IMR-90 (cell line): ENCODE data around the gene TTC28. TPM values are rescaled to one million over a fixed set of nuclear protein-coding genes. Genes with fewer than 3 reads are reported as not detected.
"Not testable (repeated sequence)": the region's sequence is repeated elsewhere in the genome, so short reads cannot be mapped to it uniquely, and the experiment has no call there.

Source experiments
- ATAC-seq: fragments of 200-7000 bp; cut with Tn5 transposase; 2 replicates; pipeline ENCODE4 v1.9.1; 2020; ENCODE audit warnings: low read depth, mild to moderate bottlenecking, moderate library complexity
- BruUV-seq: library from RNA; stranded (reverse); fragments of 400-500 nt; replicated peaks from 2 replicates; lab custom pipeline; 2021; lab: Mats Ljungman, UMichigan
- CTCF ChIA-PET: fragments of 300-600 bp; formaldehyde crosslinking; extraction: SDS; loops from one replicate; lab custom pipeline; 2021; ENCODE audit warnings: antibody characterized with exemption; lab: Yijun Ruan, JAX
- POLR2A ChIA-PET: fragments of 300-600 bp; sonication (Branson Sonifier 250); formaldehyde crosslinking; loops from one replicate; lab custom pipeline; 2022; ENCODE audit warnings: antibody characterized with exemption; ENCODE audit not compliant: unreplicated experiment; lab: Charles Lee
- DNase-seq: peaks from one replicate; pipeline ENCODE4 v3.0.0; 2013
- H2AFZ ChIP-seq: replicated peaks from 2 replicates; pipeline ENCODE3; 2013; ENCODE audit warnings: low read length, mild to moderate bottlenecking; ENCODE audit not compliant: poor library complexity
- H2AK5ac ChIP-seq: 2 replicates; pipeline ENCODE4 v1.6.1; 2013; ENCODE audit warnings: low read depth, low read length, inconsistent platforms
- H2AK9ac ChIP-seq: replicated peaks from 2 replicates; pipeline ENCODE3; 2013; ENCODE audit warnings: mild to moderate bottlenecking, low read depth, low read length, moderate library complexity; ENCODE audit not compliant: poor library complexity
- H2BK120ac ChIP-seq: 2 replicates; pipeline ENCODE4 v1.6.1; 2013; ENCODE audit warnings: low read depth, low read length, inconsistent platforms
- H2BK15ac ChIP-seq: 3 replicates; pipeline ENCODE4 v1.6.1; 2013; ENCODE audit warnings: low read depth, low read length, inconsistent platforms
- H2BK20ac ChIP-seq: 2 replicates; pipeline ENCODE4 v1.6.1; 2013; ENCODE audit warnings: low read depth, mild to moderate bottlenecking, inconsistent platforms, low read length, moderate library complexity
- H2BK5ac ChIP-seq: 2 replicates; pipeline ENCODE4 v1.6.1; 2013; ENCODE audit warnings: mild to moderate bottlenecking, low read depth, low read length, inconsistent platforms; ENCODE audit not compliant: poor library complexity, severe bottlenecking
- H3K14ac ChIP-seq: replicated peaks from 2 replicates; pipeline ENCODE4 v1.6.1; 2013; ENCODE audit warnings: low read depth, low read length, inconsistent platforms
- H3K18ac ChIP-seq: 2 replicates; pipeline ENCODE4 v1.6.1; 2013; ENCODE audit warnings: low read depth, low read length, control low read depth
- H3K23ac ChIP-seq: 2 replicates; pipeline ENCODE4 v1.6.1; 2013; ENCODE audit warnings: low read depth, low read length, inconsistent platforms
- H3K27ac ChIP-seq: 2 replicates; pipeline ENCODE4 v1.5.1; 2013; ENCODE audit warnings: mild to moderate bottlenecking, control low read depth, low read length; ENCODE audit not compliant: insufficient read depth
- H3K27me3 ChIP-seq: 2 replicates; pipeline ENCODE4 v1.6.1; 2013; ENCODE audit warnings: low read length; ENCODE audit not compliant: control insufficient read depth, insufficient read depth
- H3K36me3 ChIP-seq: 2 replicates; pipeline ENCODE4 v1.6.1; 2013; ENCODE audit warnings: low read length, mixed read lengths; ENCODE audit not compliant: control insufficient read depth, insufficient read depth
- H3K4ac ChIP-seq: 2 replicates; pipeline ENCODE4 v1.6.1; 2013; ENCODE audit warnings: low read depth, low read length, inconsistent platforms
- H3K4me1 ChIP-seq: 2 replicates; pipeline ENCODE4 v1.6.1; 2013; ENCODE audit warnings: low read length, mixed read lengths; ENCODE audit not compliant: control insufficient read depth, insufficient read depth
- H3K4me2 ChIP-seq: 2 replicates; pipeline ENCODE4 v1.6.1; 2013; ENCODE audit warnings: low read depth, mild to moderate bottlenecking, control low read depth, low read length, moderate library complexity
- H3K4me3 ChIP-seq: 2 replicates; pipeline ENCODE4 v1.5.1; 2013; ENCODE audit warnings: low read depth, mild to moderate bottlenecking, control low read depth, low read length, moderate library complexity; ENCODE audit not compliant: insufficient read depth
- H3K56ac ChIP-seq: 2 replicates; pipeline ENCODE4 v1.6.1; 2013; ENCODE audit warnings: low read length, inconsistent platforms; ENCODE audit not compliant: insufficient read depth; ENCODE audit errors: extremely low read depth
- H3K79me1 ChIP-seq, 2 experiments: 2 replicates each; pipeline ENCODE4 v1.6.1; 2013; ENCODE audit warnings: low read length in 2 of 2, inconsistent platforms in 1 of 2, low read depth in 1 of 2
- H3K9ac ChIP-seq: 2 replicates; pipeline ENCODE4 v1.6.1; 2013; ENCODE audit warnings: low read depth, low read length, control low read depth
- H3K9me1 ChIP-seq: 2 replicates; pipeline ENCODE4 v1.6.1; 2013; ENCODE audit warnings: low read length, inconsistent platforms; ENCODE audit not compliant: insufficient read depth
- H3K9me3 ChIP-seq: 2 replicates; pipeline ENCODE4 v1.6.1; 2013; ENCODE audit warnings: low read length; ENCODE audit not compliant: control insufficient read depth, insufficient read depth
- H4K20me1 ChIP-seq: 2 replicates; pipeline ENCODE4 v1.6.1; 2013; ENCODE audit warnings: low read length, inconsistent platforms; ENCODE audit not compliant: insufficient read depth
- H4K5ac ChIP-seq: 2 replicates; pipeline ENCODE4 v1.6.1; 2013; ENCODE audit warnings: mild to moderate bottlenecking, low read depth, low read length, control low read depth
- H4K8ac ChIP-seq, 2 experiments: 2 replicates each; pipeline ENCODE4 v1.6.1; 2013; ENCODE audit warnings: low read depth in 2 of 2, low read length in 2 of 2, control low read depth in 1 of 2, inconsistent platforms in 1 of 2
- H4K91ac ChIP-seq: 2 replicates; pipeline ENCODE4 v1.6.1; 2013; ENCODE audit warnings: low read depth, low read length, inconsistent platforms; ENCODE audit not compliant: insufficient read depth
- WGBS, 2 experiments: methylation state at CpG; one replicate each; pipeline versions ENCODE4 v1.1.5 to v1.1.7; 2013; ENCODE audit warnings: missing lambda C conversion rate in 2 of 2; ENCODE audit not compliant: insufficient read length in 1 of 2; ENCODE audit errors: extremely low coverage in 2 of 2; 5-methylcytosine and 5-hydroxymethylcytosine counted together
- dilution Hi-C: fragments of 300-500 bp; cut with HindIII; formaldehyde crosslinking; loops from one replicate; pipeline ENCODE4 v1.14.3; 2018; ENCODE audit warnings: low sequenced_read_pairs; ENCODE audit not compliant: unreplicated experiment
- in situ Hi-C: fragments of 300-500 bp; cut with MboI; formaldehyde crosslinking; loops from 3 replicates; pipeline ENCODE4 v1.14.3; 2019; ENCODE audit warnings: low sequenced_read_pairs, inconsistent platforms, mixed read lengths
- intact Hi-C: fragments of 100-400 bp; cut with micrococcal nuclease; formaldehyde crosslinking; loops from 2 replicates; pipeline ENCODE4 v1.10.0; 2022
- polyA plus RNA-seq, 3 experiments: library from polyadenylated mRNA; depleted of rRNA; stranded (reverse); fragments of >200 nt; gene quantifications; 2 replicates each; pipeline ENCODE4 v1.2.3, GENCODE V29; 2012; ENCODE audit warnings: low replicate concordance in 1 of 3
- total RNA-seq: library from RNA; depleted of rRNA; stranded (reverse); fragments of >200 nt; gene quantifications from 2 replicates; pipeline ENCODE4 v1.2.3, GENCODE V29; 2012

Gene TTC28
- total and polyA plus RNA-seq, 2 of the 4 experiments (the other 2 are of a cell fraction): 5.6 to 13.3 TPM

GRCh38 chr22:28089541-28089940 is 590.1 kb downstream of the TTC28 start:
- H3K56ac ChIP-seq, H3K9me1 ChIP-seq, H3K4ac ChIP-seq, H3K27ac ChIP-seq, H3K9ac ChIP-seq, H4K91ac ChIP-seq, H3K4me2 ChIP-seq, H2BK5ac ChIP-seq, dilution Hi-C loops, H2AFZ ChIP-seq, CTCF ChIA-PET, H3K79me1 ChIP-seq, H3K4me1 ChIP-seq, H3K18ac ChIP-seq, H4K5ac ChIP-seq, H2AK5ac ChIP-seq, intact Hi-C loops, H2BK15ac ChIP-seq, ATAC-seq, H3K9me3 ChIP-seq, H3K14ac ChIP-seq, H3K27me3 ChIP-seq, BruUV-seq, POLR2A ChIA-PET, in situ Hi-C loops, H4K8ac ChIP-seq, DNase-seq, H4K20me1 ChIP-seq, H2BK20ac ChIP-seq, H2AK9ac ChIP-seq, H3K23ac ChIP-seq, H2BK120ac ChIP-seq, H3K4me3 ChIP-seq: not testable (repeated sequence)
- no CpG with 5 or more reads among the region's 5 CpGs for WGBS, 2 experiments
- peaks cover 15% of the 10 kb centered on the region for H3K36me3 ChIP-seq
